A172 (cell line): ENCODE data around the gene CCT6B. TPM values are rescaled to one million over a fixed set of nuclear protein-coding genes. Genes with fewer than 3 reads are reported as not detected.

ENCODE experiments used
- DNase-seq: peaks from one replicate; pipeline ENCODE4 v3.0.0-alpha.2; 2015; ENCODE audit warnings: low spot score
- total RNA-seq: library from RNA; depleted of rRNA; stranded (reverse); fragments of >200 nt; shearing (Covaris generic); gene quantifications from 2 replicates; pipeline ENCODE4 v1.2.3, GENCODE V29; 2014; rRNA removed

CCT6B gene
- total RNA-seq, 1 experiment from 2014 or later, result 5.0 TPM

DNA sequence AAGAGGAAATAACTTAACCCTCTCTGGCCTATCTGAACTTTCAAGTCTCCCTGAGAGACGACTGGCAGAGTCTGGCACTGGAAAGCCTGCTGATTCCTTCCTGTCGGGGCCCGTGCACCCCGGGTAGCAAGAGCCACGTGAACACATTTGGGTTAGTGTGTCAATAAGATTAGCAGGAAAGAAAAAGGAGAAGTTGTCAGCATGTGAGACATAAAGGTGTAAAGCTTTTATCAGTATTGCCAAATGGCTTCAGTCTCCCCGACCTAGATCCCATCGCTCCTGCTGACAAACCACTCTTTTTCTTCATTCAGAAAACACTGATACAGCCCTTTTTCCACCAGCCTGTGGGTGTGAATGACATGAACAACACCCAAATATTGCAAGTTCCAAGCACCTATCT is 74.4 kb downstream of the CCT6B start:
- no peak for DNase-seq

DNA sequence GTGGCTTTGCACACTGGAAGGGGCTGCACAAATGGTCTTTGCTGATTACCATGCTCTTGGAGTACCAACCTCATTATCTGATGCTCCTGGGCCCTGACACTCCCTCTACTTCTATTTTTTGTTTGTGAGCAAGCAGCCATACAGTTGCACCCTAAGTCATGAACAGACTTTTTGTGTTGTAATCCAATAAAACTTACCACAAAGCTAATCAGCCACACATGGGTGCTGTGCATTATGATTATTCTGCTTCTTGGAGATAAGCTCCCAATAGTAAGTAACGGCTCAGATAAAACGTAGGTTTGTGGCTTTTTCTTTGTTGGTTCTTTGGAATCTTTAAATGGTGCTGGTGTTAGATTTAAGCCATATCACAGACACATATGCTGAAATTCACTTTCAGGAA is 76.2 kb downstream of the CCT6B start:
- no peak for DNase-seq

GRCh38 chr17:34884597-34884996 is 76.7 kb downstream of the CCT6B start:
- DNase-seq, result no peak

DNA sequence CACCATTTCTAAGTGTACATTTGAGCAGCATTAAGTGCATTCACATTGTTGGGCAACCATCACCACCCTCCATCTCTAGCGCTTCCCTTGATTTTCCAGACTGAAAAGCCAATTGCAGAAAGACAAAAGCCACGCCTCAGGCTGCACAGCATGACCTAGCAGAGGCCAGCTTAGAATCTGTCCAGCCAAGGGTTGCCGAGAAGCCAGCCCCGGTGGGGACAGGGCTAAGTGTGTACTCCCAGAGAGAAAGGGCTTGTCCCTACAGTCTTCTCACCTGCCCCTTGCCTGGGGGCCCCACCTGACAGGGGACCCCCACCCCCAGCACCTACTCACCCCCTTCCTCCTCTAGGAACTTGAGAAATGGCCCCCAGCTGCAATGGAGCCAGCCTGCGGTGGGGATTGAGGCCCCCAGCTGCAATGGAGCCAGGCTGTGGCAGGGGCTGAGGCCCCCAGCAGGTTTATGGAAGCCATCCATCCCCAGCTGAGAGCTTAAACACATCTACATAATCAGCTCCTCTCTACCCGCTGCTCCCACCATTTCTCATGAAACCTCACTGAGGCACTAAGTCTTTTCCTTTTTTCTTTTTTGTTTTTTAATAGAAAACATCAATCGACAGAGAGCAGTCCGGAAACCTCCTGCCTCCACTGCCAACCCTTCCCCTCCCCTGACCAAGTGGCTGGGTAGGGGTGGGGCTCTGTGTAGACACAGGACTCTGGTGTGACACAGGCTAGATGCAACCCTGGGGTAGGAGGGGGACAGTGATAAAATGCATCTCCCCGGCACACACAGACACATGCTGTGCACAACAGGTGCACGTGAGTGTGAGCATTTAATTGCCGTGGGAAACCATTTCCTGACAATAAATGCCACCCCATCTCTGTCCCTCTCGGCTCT is 77.9 kb downstream of the CCT6B start:
- no peak for DNase-seq

DNA sequence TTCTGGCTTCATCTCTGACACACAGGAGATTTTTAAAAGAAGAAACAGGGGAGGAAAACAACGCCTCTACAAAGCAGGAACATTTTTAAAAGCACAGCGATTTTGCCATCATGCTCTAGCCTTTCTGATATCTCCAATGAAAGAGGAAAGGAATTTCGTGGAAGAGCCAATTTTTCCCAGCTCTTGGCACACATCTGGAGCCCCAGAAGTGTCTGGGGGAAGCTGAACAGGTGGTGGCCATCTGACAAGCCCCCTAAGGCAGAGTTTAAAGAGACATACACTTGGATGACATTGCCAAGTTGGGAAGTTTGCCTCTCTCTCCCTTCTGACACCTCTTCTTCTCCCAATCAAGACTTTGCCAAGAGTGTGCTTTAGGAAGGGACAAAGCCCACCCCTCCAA is 82.1 kb downstream of the CCT6B start:
- no peak for DNase-seq

Other genes starting within 250 kb of the CCT6B start
- 17.6 and 25.4 TPM in 2 replicates for gene ZNF830, start 80 bp upstream of the CCT6B start, total RNA-seq
- gene LIG3, start 19.1 kb upstream of the CCT6B start, total RNA-seq, result 41.5 and 52.0 TPM in 2 replicates
- gene RFFL, start 102.2 kb upstream of the CCT6B start, total RNA-seq, result 12.5 and 12.8 TPM in 2 replicates
- gene RAD51D, start 158.4 kb upstream of the CCT6B start, total RNA-seq, result 11.0 and 11.3 TPM in 2 replicates
- not detected in 2 replicates for gene FNDC8, start 160.2 kb upstream of the CCT6B start, total RNA-seq
- 16.8 and 20.3 TPM in 2 replicates for gene NLE1, start 180.8 kb upstream of the CCT6B start, total RNA-seq
- gene UNC45B, start 186.4 kb upstream of the CCT6B start, total RNA-seq, result not detected in 2 replicates
- not detected in 2 replicates for gene SLC35G3, start 232.9 kb upstream of the CCT6B start, total RNA-seq